D341Med (cell line): ENCODE data around the gene HCFC1R1.

Experiments used
- DNase-seq: peaks from one replicate; pipeline ENCODE4 v3.0.0; 2012; ENCODE audit warnings: low spot score

The HCFC1R1 gene

DNA sequence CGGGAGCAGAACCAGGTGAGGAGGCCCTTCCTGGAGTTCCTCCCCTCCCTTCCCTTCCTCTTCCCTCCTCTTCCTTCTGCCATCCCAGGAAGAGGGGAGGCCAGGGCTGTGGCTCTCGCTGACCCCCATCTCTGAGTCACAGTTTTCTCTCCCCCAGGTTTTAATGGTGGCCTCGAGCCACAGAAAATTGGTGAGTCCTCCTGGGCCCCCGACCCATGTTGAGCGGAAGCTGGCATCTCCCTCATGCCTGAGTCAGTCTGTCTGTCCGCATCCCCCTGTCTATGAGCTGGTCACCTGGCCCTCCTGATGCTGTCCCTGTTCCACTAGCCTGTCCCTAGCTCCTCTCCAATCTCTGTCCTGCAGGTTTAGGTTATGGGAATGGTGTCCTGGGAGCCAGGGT is 23.8 kb downstream of the HCFC1R1 start:
- DNase-seq: no peak

GRCh38 chr16:2996298-2996697 is 27.4 kb downstream of the HCFC1R1 start:
- no peak for DNase-seq

- no peak for DNase-seq
Observed at GRCh38 chr16:2992383-2993081, 31.2 kb downstream of the HCFC1R1 start.

DNA sequence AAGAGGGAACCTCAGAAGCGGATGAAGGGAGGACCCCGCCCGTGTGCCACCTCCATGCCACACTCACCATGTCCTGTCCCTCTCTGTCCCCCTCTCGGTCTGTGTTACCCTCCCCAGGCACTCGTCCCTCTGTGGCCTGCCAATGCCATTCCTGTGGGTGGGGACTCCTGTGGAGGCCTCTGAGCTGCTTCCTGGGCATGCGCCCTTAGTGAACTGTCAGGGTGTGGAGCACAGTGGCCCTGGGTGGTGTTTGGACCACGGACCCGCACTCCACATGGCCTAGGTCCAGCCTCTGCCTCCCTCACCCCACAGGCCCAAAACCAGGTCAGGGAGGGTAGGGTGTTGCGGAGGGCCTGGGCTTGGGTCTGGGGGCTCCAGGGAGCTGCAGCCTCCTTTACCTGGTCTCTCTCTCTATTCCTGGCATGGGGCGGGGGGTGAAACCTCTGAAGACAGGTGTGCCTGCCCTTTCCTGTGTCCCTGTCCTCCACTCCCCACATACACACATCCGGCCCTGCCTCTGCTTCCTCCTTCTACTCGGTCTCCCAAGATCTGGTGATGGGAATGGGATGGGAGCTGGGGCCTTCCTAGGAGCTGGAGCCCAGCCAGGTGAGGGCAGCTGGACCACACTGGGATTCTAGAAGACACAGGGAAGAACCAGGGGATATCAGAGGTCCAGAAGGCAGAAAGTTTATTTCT is 32.0 kb downstream of the HCFC1R1 start:
- no peak for DNase-seq

GRCh38 chr16:2990891-2991290 is 32.9 kb downstream of the HCFC1R1 start:
- no peak for DNase-seq

- no peak for DNase-seq
Observed at GRCh38 chr16:2988590-2989099, 35.1 kb downstream of the HCFC1R1 start.

GRCh38 chr16:2987833-2988232 is 35.9 kb downstream of the HCFC1R1 start:
- DNase-seq: no peak

- no peak for DNase-seq
Observed at GRCh38 chr16:2987286-2987685, 36.5 kb downstream of the HCFC1R1 start.

DNA sequence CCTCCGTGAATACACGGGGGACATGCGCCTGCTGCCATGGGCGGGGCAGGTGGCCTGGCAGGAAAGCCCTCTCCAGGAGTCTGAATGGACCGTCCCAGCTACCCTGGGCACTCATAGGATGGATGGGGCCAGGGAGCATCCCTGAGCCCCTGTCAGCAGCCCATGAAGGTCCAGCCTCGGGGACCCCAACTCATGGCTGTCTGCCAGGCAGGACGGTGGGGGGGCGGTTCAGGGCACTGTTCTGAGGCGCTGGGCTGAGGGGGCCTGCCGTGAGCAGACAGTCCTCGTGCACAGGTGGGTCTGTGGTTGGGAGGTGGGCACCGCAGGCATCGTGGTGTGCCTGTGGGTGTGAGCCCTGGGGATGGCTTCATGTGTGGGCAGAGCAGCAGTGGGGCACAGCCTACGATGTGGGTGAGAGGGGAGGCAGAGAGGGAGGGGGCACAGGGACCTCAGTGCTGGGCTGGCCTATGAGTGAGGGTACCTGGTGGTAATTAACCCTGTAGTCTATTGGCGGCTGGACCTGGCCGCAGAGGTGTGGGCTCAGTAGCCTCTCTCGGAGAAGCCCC is 37.0 kb downstream of the HCFC1R1 start:
- no peak for DNase-seq

GRCh38 chr16:2985893-2986355 is 37.8 kb downstream of the HCFC1R1 start:
- DNase-seq: no peak

DNA sequence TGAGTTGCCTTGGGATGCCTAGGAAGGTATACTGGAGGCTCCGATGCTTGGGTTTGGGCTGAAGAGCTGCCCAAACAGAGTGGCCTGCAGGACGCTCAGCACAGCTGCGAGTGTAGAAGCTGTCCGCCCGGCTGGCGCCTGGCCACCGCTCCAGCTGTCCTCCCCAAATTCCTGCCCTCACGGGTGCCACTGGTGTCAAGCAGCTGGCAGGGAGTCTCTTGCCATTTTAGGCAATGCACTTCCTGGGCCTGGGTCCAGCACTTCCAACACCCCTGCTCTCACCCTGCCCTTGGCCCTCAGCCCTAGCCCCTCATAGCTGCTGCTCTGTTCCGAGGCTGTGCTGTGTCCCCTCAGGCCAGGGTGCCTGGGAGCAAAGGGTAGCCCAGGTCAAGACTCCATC is 38.3 kb downstream of the HCFC1R1 start:
- no peak for DNase-seq

DNA sequence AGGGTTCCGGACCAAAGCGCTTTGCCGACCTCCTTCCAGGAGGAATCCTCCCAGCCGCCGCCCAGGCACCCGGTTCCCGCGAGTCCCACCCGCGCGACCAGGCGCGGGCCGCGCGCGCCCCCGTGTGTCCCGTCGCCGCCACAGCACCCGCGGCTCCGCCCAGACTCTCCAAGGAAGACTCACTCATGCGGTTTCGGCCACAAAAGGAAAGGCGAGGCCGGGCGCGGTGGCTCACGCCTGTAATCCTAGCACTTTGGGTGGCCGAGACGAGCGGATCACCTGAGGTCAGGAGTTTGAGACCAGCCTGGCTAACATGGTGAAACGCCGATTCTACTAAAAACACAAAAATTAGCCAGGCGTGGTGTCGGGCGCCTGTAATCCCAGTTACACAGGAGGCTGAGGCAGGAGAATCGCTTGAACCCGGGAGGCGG is 40.0 kb downstream of the HCFC1R1 start:
- peak; percentile 93 for DNase-seq

DNA sequence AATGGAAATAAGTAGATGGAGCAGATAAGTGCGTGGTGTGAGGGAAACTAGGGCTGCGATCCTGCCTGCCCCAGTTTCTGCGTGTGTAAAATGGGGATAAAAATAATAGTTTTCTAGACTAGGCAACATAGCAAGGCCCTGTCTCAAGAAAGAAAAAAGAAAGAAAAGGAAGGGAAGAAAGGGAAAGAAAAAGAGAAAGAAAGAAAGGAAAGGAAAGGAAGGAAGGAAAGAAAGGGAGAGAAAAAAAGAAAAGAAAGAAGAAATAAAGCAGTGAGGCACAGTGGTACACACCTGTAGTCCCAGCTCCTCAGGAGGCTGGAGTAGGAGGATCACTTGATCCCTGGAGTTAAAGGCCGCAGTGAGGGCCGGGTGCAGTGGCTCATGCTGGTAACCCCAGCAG is 41.3 kb downstream of the HCFC1R1 start:
- no peak for DNase-seq

DNA sequence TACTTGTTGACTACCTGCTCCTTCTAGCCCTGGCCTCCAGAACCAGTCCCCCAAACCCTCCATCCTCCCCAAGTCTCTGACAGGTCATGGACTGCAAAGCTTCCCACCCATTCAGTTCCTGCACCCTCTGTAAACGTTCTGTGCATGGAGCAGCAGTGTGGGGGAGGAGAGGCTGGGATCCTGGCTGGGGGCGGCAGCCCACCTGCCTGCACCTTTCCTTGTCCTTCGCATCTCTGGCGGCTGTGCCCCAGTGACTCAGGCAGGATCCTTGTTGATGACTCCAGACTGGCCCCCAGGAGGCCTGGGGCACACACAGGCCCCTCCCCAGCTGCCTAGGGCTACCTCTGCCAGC is 41.9 kb downstream of the HCFC1R1 start:
- no peak for DNase-seq

DNA sequence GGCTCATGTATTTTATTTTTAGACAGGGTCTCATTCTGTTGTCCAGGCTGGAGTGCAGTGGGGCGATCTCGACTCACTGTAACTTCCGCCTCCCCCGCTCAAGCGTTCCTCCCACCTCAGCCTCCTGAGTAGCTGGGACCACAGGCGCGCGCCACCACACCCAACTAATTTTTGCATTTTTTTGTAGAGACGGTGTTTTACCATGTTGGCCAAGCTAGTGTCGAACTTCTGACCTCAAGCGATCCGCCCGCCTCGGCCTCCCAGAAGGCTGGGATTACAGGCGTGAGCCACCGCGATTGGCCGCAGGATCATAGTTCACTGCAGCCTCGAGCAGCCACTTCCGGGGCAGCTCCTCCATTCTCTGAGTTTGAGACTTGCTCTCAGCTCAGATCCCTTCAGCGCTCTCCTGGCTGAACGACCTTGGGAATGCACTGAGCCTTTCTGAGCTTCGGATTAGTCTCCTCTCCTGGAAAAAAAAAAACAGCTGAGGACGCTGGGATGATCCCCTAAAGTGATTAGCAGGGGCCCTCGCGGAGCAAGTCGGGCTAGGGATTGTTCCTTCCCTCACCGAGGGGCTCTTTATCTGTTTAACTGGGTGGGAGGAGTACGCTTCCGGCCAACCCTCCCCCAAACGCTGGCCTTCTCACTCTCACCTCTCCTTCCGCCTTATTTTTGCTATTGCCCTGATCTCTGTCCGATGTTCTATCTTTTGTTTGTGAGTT is 42.4 kb downstream of the HCFC1R1 start:
- DNase-seq: peak; percentile 78

GRCh38 chr16:2980227-2981176 is 43.2 kb downstream of the HCFC1R1 start, which contains the start of gene PKMYT1:
PKMYT1 (minus strand) TSS chr16:2980446; CDS start chr16:2979657, 789 bp downstream.
- peak; percentile 99 for DNase-seq

- DNase-seq: no peak
Observed at GRCh38 chr16:2979669-2980226, 44.0 kb downstream of the HCFC1R1 start.

- no peak for DNase-seq
Observed at GRCh38 chr16:2977440-2977839, 46.3 kb downstream of the HCFC1R1 start.

GRCh38 chr16:2976673-2977072 is 47.1 kb downstream of the HCFC1R1 start:
- DNase-seq: no peak

DNA sequence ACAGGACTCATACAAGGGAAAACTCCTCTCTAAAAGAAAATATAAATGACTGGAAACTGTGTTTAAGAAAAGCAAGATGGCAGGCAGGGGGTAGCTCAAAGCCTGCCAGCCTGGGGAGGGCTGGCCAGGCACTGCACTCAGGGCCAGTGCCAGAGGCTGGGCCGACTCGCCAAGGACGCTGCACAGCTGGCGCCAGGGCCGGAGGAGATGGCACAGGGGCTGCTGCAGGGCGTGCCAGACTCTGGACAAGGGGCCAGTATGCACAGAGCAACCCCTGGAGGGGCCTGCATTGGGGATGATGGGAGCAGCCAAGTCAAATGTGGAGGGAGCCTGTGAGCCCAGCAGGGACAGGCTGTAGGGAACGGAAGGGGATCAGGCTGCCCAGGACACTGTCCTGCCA is 47.5 kb downstream of the HCFC1R1 start:
- no peak for DNase-seq
